Lower lobe of right lung (tissue), 2 donors: ENCODE measurements around the gene MAST3. TPM values are rescaled to one million over a fixed set of nuclear protein-coding genes. Genes with fewer than 3 reads are reported as not detected.

ENCODE experiments used
- ATAC-seq, 2 donors: fragments of 200-7000 bp; cut with Tn5 transposase; one replicate each; pipeline ENCODE4 v1.9.1; 2020 to 2022; ENCODE audit warnings: mild to moderate bottlenecking in 2 of 2, moderate library complexity in 2 of 2
- DNase-seq: peaks from one replicate; pipeline ENCODE4 v3.0.0-alpha.2; 2020
- H3K27ac ChIP-seq: fragments of 200-600 bp; one replicate; pipeline ENCODE4 v1.8.0; 2022
- H3K27me3 ChIP-seq: fragments of 200-600 bp; one replicate; pipeline ENCODE4 v1.8.0; 2022; ENCODE audit warnings: low read depth
- H3K36me3 ChIP-seq: fragments of 200-600 bp; one replicate; pipeline ENCODE4 v1.8.0; 2022; ENCODE audit warnings: mild to moderate bottlenecking
- H3K4me1 ChIP-seq: fragments of 200-600 bp; one replicate; pipeline ENCODE4 v1.8.0; 2022
- H3K4me3 ChIP-seq: fragments of 200-600 bp; one replicate; pipeline ENCODE4 v1.8.0; 2022; ENCODE audit warnings: mild to moderate bottlenecking
- H3K9me3 ChIP-seq: fragments of 200-600 bp; one replicate; pipeline ENCODE4 v1.8.0; 2022
- CTCF ChIP-seq: fragments of 200-600 bp; IDR thresholded peaks from one replicate; pipeline ENCODE4 v1.8.0; 2022; ENCODE audit warnings: antibody characterized with exemption, mild to moderate bottlenecking
- intact Hi-C: fragments of 100-400 bp; cut with DNase I; formaldehyde crosslinking; loops from one replicate; pipeline ENCODE4 v1.11.0; 2022
- total RNA-seq: library from RNA; stranded (reverse); fragmentation: NEBNext Ultra II Directional; extraction: Animal tissue kit (Norgen Biotek cat#: 25700); gene quantifications from one replicate; pipeline ENCODE4 v1.2.1, GENCODE V29; 2021
- donor health status: DM: no; HTN: yes; CAD: no; lungs with severe emphysema.

Gene MAST3
- total RNA-seq, 1 donor from 2014 or later = 29.2 TPM

GRCh38 chr19:18108897-18109296, 11.3 kb downstream of the MAST3 start:
- no peak for TF ChIP-seq CTCF
- H3K36me3 ChIP-seq = peaks cover 4% of the 10 kb centered on the region
- intact Hi-C loops = no loop called here
- no peak overlapping the region for H3K4me3 ChIP-seq
- DNase-seq (no peak), ATAC-seq (no peak)
- H3K27me3 ChIP-seq = no peaks in the 10 kb centered on the region
- H3K4me1 ChIP-seq = peaks cover 45% of the 10 kb centered on the region
- no peaks in the 10 kb centered on the region for H3K9me3 ChIP-seq
- H3K27ac ChIP-seq = no peak overlapping the region

- intact Hi-C loops = no loop called here
- Histone ChIP-seq H3K27ac (peak overlapping the region; percentile 87), H3K36me3 (peaks cover 8% of the 10 kb centered on the region), H3K4me1 (peaks cover 40% of the 10 kb centered on the region), H3K4me3 (peak overlapping the region; percentile 71), H3K9me3 (no peaks in the 10 kb centered on the region), H3K27me3 (no peaks in the 10 kb centered on the region)
- peak in 1 of 2 donors; percentile 0 for ATAC-seq
- TF ChIP-seq CTCF = no peak
- no peak for DNase-seq
These were observed 11.8 kb downstream of the MAST3 start for GRCh38 chr19:18109341-18109732.

GRCh38 chr19:18109733-18110608, 12.4 kb downstream of the MAST3 start:
- H3K4me1 ChIP-seq = peaks cover 34% of the 10 kb centered on the region
- ATAC-seq (peak; percentile 83 to 84), DNase-seq (peak; percentile 85)
- peaks cover 8% of the 10 kb centered on the region for H3K36me3 ChIP-seq
- H3K27ac ChIP-seq = peak overlapping the region; percentile 87
- no peaks in the 10 kb centered on the region for H3K27me3 ChIP-seq
- H3K4me3 ChIP-seq = peak overlapping the region; percentile 71
- intact Hi-C loops = no loop called here
- H3K9me3 ChIP-seq = no peaks in the 10 kb centered on the region
- no peak for TF ChIP-seq CTCF

- H3K36me3 ChIP-seq = peaks cover 8% of the 10 kb centered on the region
- peak overlapping the region; percentile 87 for H3K27ac ChIP-seq
- no peaks in the 10 kb centered on the region for H3K27me3 ChIP-seq
- H3K4me3 ChIP-seq = peak overlapping the region; percentile 71
- H3K4me1 ChIP-seq = peaks cover 34% of the 10 kb centered on the region
- intact Hi-C loops = no loop called here
- DNase-seq = peak; percentile 71
- peak; percentile 71 to 77 for ATAC-seq
- no peaks in the 10 kb centered on the region for H3K9me3 ChIP-seq
- TF ChIP-seq CTCF = no peak
These were observed 13.1 kb downstream of the MAST3 start for GRCh38 chr19:18110609-18111232.

- Histone ChIP-seq H3K9me3 (no peaks in the 10 kb centered on the region), H3K4me3 (no peak overlapping the region), H3K4me1 (peaks cover 36% of the 10 kb centered on the region), H3K36me3 (peaks cover 8% of the 10 kb centered on the region), H3K27me3 (no peaks in the 10 kb centered on the region), H3K27ac (no peak overlapping the region)
- intact Hi-C loops = no loop called here
- peak; percentile 91 for TF ChIP-seq CTCF
- peak; percentile 89 for DNase-seq
- ATAC-seq = peak; percentile 58 to 69
These were observed 15.5 kb downstream of the MAST3 start for GRCh38 chr19:18112989-18113478.
